K562 (cell line): ENCODE data around the gene ACSF3. TPM values are rescaled to one million over a fixed set of nuclear protein-coding genes. Genes with fewer than 3 reads are reported as not detected.
A peak's percentile ranks its signal among the peaks of the same experiment; 100 is the strongest.

Experiments used
- ARHGAP35 ChIP-seq: fragments of 450-650 bp; IDR thresholded peaks from 2 replicates; pipeline ENCODE4 v1.6.1; 2018; ENCODE audit not compliant: partially characterized antibody
- ATF1 ChIP-seq, 2 experiments: fragments of 450-650 bp in 1 of 2; IDR thresholded peaks; 2 replicates each; pipeline ENCODE4 v1.6.1; 2016; ENCODE audit warnings: missing compliant biosample characterization in 1 of 2, missing genetic modification characterization in 1 of 2
- CBFA2T3 ChIP-seq: fragments of 450-650 bp; IDR thresholded peaks from 2 replicates; pipeline ENCODE4 v1.6.1; 2017
- CBX1 ChIP-seq: sonication (generic); IDR thresholded peaks from 2 replicates; pipeline ENCODE4 v1.6.1; 2016; ENCODE audit warnings: antibody characterized with exemption, low read depth, mild to moderate bottlenecking
- CCNT2 ChIP-seq: IDR thresholded peaks from 2 replicates; pipeline ENCODE4 v1.6.1; 2011; ENCODE audit warnings: borderline replicate concordance, low read depth, mild to moderate bottlenecking, moderate library complexity, mixed read lengths, low read length; ENCODE audit not compliant: insufficient read length; ENCODE audit errors: extremely low read depth
- CHD4 ChIP-seq: fragments of 200-600 bp; sonication (generic); IDR thresholded peaks from 3 replicates; pipeline ENCODE4 v1.6.1; 2012; ENCODE audit warnings: low read depth, mild to moderate bottlenecking, mixed read lengths, low read length, inconsistent platforms; ENCODE audit not compliant: insufficient read depth, insufficient replicate concordance, poor library complexity, severe bottlenecking
- DDX20 ChIP-seq: fragments of 450-650 bp; IDR thresholded peaks from 2 replicates; pipeline ENCODE4 v1.6.1; 2016; ENCODE audit warnings: missing genetic modification characterization, low read depth, mild to moderate bottlenecking, missing compliant biosample characterization, moderate library complexity
- EP300 ChIP-seq: IDR thresholded peaks from 2 replicates; pipeline ENCODE4 v1.6.1; 2012; ENCODE audit warnings: low read length, improper control_type of control experiment
- FOXK2 ChIP-seq, 2 experiments: fragments of 450-650 bp; IDR thresholded peaks in 1 of 2; conservative IDR thresholded peaks in 1 of 2; 2 replicates each; pipeline ENCODE4 v1.6.1; 2016; ENCODE audit warnings: low read depth in 2 of 2, mild to moderate bottlenecking in 1 of 2
- HCFC1 ChIP-seq: IDR thresholded peaks from 2 replicates; pipeline ENCODE4 v1.6.1; 2012; ENCODE audit warnings: low read depth, low read length, improper control_type of control experiment
- HDAC1 ChIP-seq, 2 experiments: fragments of 450-650 bp; IDR thresholded peaks; 2 replicates each; pipeline ENCODE4 v1.6.1; 2016 to 2017; ENCODE audit warnings: inconsistent platforms in 1 of 2, mild to moderate bottlenecking in 1 of 2, moderate library complexity in 1 of 2
- HDAC6 ChIP-seq: IDR thresholded peaks from 2 replicates; pipeline ENCODE4 v1.6.1; 2012; ENCODE audit warnings: low read depth, mild to moderate bottlenecking, control low read depth, inconsistent platforms, low read length, moderate library complexity
- HNRNPL ChIP-seq: fragments of 200-400 bp; formaldehyde crosslinking; IDR thresholded peaks from 2 replicates; pipeline ENCODE4 v1.6.1; 2017; ENCODE audit warnings: low read depth, mild to moderate bottlenecking, low read length
- KDM1A ChIP-seq, 2 experiments: fragments of 450-650 bp; IDR thresholded peaks; 2 replicates each; pipeline ENCODE4 v1.6.1; 2016; ENCODE audit warnings: mild to moderate bottlenecking in 2 of 2
- LARP7 ChIP-seq: fragments of 450-650 bp; IDR thresholded peaks from 2 replicates; pipeline ENCODE4 v1.6.1; 2016
- MBD2 ChIP-seq: sonication (generic); IDR thresholded peaks from 2 replicates; pipeline ENCODE4 v1.6.1; 2016; ENCODE audit warnings: low read depth, borderline replicate concordance
- NFE2 ChIP-seq: IDR thresholded peaks from 2 replicates; pipeline ENCODE4 v1.6.1; 2014; ENCODE audit warnings: antibody characterized with exemption, low read depth
- PHF21A ChIP-seq: fragments of 450-650 bp; IDR thresholded peaks from 2 replicates; pipeline ENCODE4 v1.6.1; 2017; ENCODE audit warnings: low read depth, borderline replicate concordance
- POLR2AphosphoS5 ChIP-seq: IDR thresholded peaks from 2 replicates; pipeline ENCODE4 v1.6.1; 2011; ENCODE audit warnings: mild to moderate bottlenecking, low read depth, low read length, moderate library complexity; ENCODE audit not compliant: control insufficient read depth, insufficient read depth
- RAD51 ChIP-seq: fragments of 450-650 bp; IDR thresholded peaks from 2 replicates; pipeline ENCODE4 v1.7.1; 2016; ENCODE audit warnings: low read depth, mild to moderate bottlenecking, borderline replicate concordance
- RBM39 ChIP-seq: fragments of 200-400 bp; formaldehyde crosslinking; optimal IDR thresholded peaks from 2 replicates; pipeline ENCODE3; 2018; ENCODE audit warnings: low read depth, low read length
- SMAD3 ChIP-seq: fragments of 450-650 bp; formaldehyde crosslinking; conservative IDR thresholded peaks from 2 replicates; pipeline ENCODE4 v1.4.0; 2020; ENCODE audit warnings: mild to moderate bottlenecking
- TFAP4 ChIP-seq: sonication (generic); formaldehyde crosslinking; IDR thresholded peaks from 2 replicates; pipeline ENCODE4 v1.8.0; 2022; ENCODE audit warnings: missing genetic modification reagents, mild to moderate bottlenecking, moderate library complexity, borderline replicate concordance
- TSC22D4 ChIP-seq: fragments of 450-650 bp; IDR thresholded peaks from 2 replicates; pipeline ENCODE4 v1.6.1; 2016; ENCODE audit warnings: missing genetic modification characterization, missing biosample characterization, control low read depth
- WHSC1 ChIP-seq: IDR thresholded peaks from one replicate; pipeline ENCODE4 v1.6.1; 2012; ENCODE audit warnings: low read length, control low read depth, inconsistent platforms
- ZBED1 ChIP-seq: IDR thresholded peaks from 2 replicates; pipeline ENCODE4 v1.6.1; 2014
- ZNF133 ChIP-seq: fragments of 250-450 bp; sonication (Bioruptor Pico); IDR thresholded peaks from 2 replicates; pipeline ENCODE4 v1.4.0; 2020; ENCODE audit warnings: mild to moderate bottlenecking
- ZNF134 ChIP-seq: fragments of 250-450 bp; sonication (Bioruptor Pico); conservative IDR thresholded peaks from 2 replicates; pipeline ENCODE4 v1.4.0; 2020
- ZNF589 ChIP-seq: fragments of 200-800 bp; sonication (Bioruptor generic); IDR thresholded peaks from 2 replicates; pipeline ENCODE4 v1.6.1; 2016; ENCODE audit warnings: low read depth, missing genetic modification characterization, missing compliant biosample characterization
- ZNF644 ChIP-seq: fragments of 200-800 bp; sonication (Bioruptor generic); IDR thresholded peaks from 2 replicates; pipeline ENCODE4 v1.6.1; 2016; ENCODE audit warnings: low read depth, missing genetic modification characterization, missing compliant biosample characterization
- ZNF699 ChIP-seq: fragments of 250-450 bp; sonication (Bioruptor Pico); IDR thresholded peaks from 2 replicates; pipeline ENCODE4 v1.8.0; 2021; ENCODE audit warnings: mild to moderate bottlenecking, moderate library complexity; ENCODE audit not compliant: insufficient replicate concordance
- ZNF75A ChIP-seq: fragments of 450-650 bp; formaldehyde crosslinking; IDR thresholded peaks from 2 replicates; pipeline ENCODE4 v1.4.0; 2020; ENCODE audit warnings: mild to moderate bottlenecking
- ZZZ3 ChIP-seq: fragments of 450-650 bp; IDR thresholded peaks from 2 replicates; pipeline ENCODE4 v1.6.1; 2016; ENCODE audit warnings: antibody characterized with exemption, mild to moderate bottlenecking, moderate library complexity
- polyA plus RNA-seq, 8 experiments: library from polyadenylated mRNA; depleted of rRNA in 4 of 8; stranded (reverse) in 5 of 8; unstranded in 3 of 8; fragments of >200 nt; fragmentation: Nextera tagmentation in 2 of 8; fragmentation: Illumina TruSeq in 1 of 8; extraction: Ambion mirVana in 2 of 8; extraction: Trizol in 1 of 8; gene quantifications; 2 replicates each; pipeline versions ENCODE4 v1.2.1 to v1.2.3, GENCODE V29; 2011 to 2014; ENCODE audit warnings: inconsistent platforms in 1 of 8, missing spikeins in 1 of 8
- total RNA-seq, 7 experiments: library from RNA; depleted of rRNA in 6 of 7; stranded (reverse); fragments of >200 nt in 6 of 7; fragmentation: Illumina TruSeq in 2 of 7; extraction: Trizol in 2 of 7; gene quantifications; 2 replicates each; pipeline versions ENCODE4 v1.2.1 to v1.2.3, GENCODE V29; 2011 to 2021; ENCODE audit warnings: low replicate concordance in 1 of 7

ACSF3 gene
- total and polyA plus RNA-seq, 9 of the 15 experiments (the other 6 are each of a cell fraction or from before 2014, with no cell fraction given), result 0.77 to 32.8 (median 14.7) TPM

DNA sequence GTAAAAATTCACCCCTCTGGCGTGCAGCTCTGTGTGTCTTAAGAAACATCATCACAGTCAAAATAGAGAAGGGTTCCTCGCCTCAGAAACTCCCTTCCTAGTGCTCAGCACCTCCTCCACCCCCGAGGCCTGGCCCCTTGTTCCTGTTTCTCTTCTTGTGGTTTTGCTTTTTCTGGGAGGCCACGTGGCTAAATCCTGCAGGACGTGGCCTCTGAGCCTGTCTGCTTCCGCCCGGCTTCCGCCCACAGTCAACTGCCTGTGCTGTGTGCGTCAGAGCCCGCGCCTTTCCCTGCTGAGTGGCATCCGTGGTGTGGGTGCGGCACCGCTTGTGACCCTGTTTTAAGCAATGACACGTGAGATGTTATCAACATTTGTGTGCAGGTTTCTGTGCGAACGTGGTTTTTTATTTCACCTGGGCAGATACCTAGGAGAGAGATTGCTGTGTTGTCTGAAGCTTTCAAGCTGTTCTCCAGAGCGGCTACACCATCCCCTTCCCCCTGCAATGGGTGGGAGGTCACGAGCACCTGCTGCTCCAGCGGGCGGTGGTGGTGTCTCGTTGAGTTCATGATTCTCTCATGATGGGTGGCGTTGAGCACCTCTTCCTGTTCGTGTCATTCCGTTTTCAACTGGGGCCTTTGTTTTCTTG lies 21.7 kb downstream of the ACSF3 start (continued):
- TF ChIP-seq POLR2AphosphoS5, result no peak
- no peak for TF ChIP-seq ZNF644 (tag)
- TF ChIP-seq LARP7, result no peak
- no peak for TF ChIP-seq ZBED1
- peak; percentile 60 for TF ChIP-seq RAD51
- TF ChIP-seq FOXK2 (conservative IDR thresholded peaks at IDR 0.05 in 1 of 2, IDR thresholded peaks at IDR 0.05 in 1 of 2; ENCODE audit: low read depth in 2 of 2), result 0 out of 4 replicates have a peak, but pooled peaks of 1 of the 2 experiments have one; percentile 27
- TF ChIP-seq EP300, result no peak
- TF ChIP-seq ZNF134 (CRISPR knock-in tag), result no peak
- no peak for TF ChIP-seq CCNT2
- peak; percentile 53; the same call in 1 of the 2 replicates for TF ChIP-seq TFAP4 (CRISPR knock-in tag)
- TF ChIP-seq ZNF75A (CRISPR knock-in tag), result no peak
- TF ChIP-seq WHSC1, result no peak
- no peak for TF ChIP-seq KDM1A (IDR thresholded peaks at IDR 0.05)
- TF ChIP-seq CBX1, result no peak
- TF ChIP-seq SMAD3 (CRISPR knock-in tag), result no peak
- TF ChIP-seq HCFC1, result peak; percentile 53
- 0 out of 2 replicates have a peak, but pooled peaks have one; percentile 12 for TF ChIP-seq ATF1 (CRISPR knock-in tag; IDR thresholded peaks at IDR 0.05)
- TF ChIP-seq ATF1 (tag; IDR thresholded peaks at IDR 0.05), result peak; percentile 50
- no peak for TF ChIP-seq RBM39
- no peak for TF ChIP-seq ZNF133 (CRISPR knock-in tag)
- TF ChIP-seq HDAC6, result no peak
- TF ChIP-seq ARHGAP35, result no peak
- no peak for TF ChIP-seq HNRNPL
- no peak for TF ChIP-seq TSC22D4
- no peak for TF ChIP-seq ZNF589 (CRISPR knock-in tag)
- TF ChIP-seq ZNF699, result no peak
- no peak for TF ChIP-seq CBFA2T3
- no peak for TF ChIP-seq CHD4
- no peak for TF ChIP-seq ZZZ3
- TF ChIP-seq DDX20, result no peak
- TF ChIP-seq PHF21A, result no peak
- no peak for TF ChIP-seq MBD2
- TF ChIP-seq HDAC1 (IDR thresholded peaks at IDR 0.05), result peak in 1 of 2 experiments; percentile 47; a peak in 1 of 4 replicates
- TF ChIP-seq NFE2, result no peak
